ENCODE results near the gene CBX6. TPM values are rescaled to one million over a fixed set of nuclear protein-coding genes. Genes with fewer than 3 reads are reported as not detected.

The CBX6 gene
- total RNA-seq, 1 donor from 2014 or later, result 62.7 TPM

- no peak for DNase-seq (ENCODE audit: low read depth)
Observed at GRCh38 chr22:38819387-38819940, 52.6 kb downstream of the CBX6 start.

DNA sequence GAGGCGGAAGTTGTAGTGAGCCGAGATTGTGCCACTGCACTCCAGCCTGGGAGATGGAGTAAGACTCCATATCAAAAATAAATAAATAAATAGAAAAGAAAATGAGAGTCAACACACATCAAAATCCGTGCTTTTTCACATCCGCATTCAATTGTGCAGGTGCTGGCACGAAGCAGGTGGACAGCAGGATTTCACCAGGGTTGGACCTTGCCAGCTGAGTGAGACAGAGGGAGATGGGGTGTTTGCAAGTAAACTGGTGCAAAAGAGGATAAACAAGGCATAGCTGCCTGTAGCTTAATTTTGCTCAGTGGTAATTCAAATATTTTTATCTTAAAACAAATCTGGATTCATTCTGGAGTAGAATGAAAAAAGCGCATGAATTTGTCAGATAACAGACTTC, 54.8 kb downstream of the CBX6 start:
- no peak for DNase-seq (ENCODE audit: low read depth)

DNA sequence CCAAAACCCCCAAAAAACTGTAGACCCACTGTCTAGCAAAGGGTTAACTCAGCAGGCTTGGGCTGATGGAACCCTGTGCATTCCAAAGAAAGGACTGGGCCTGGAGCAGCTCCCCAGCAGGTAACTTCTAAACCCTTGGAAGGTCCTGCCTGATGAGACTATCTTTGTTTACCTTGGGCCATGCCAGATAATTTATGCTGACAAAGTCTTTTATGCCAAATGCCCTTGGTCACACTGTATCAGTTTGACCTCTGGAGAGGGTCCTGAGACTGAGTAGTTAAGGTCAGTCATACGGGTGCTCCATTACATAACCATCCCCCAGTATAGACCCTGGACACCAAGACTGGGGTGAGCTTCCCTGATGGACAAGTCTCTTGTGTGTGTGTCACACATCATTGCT, 56.2 kb downstream of the CBX6 start:
- DNase-seq (ENCODE audit: low read depth), result no peak

Other genes starting within 250 kb of the CBX6 start
- gene FAM227A, start 215.8 kb downstream of the CBX6 start, total RNA-seq, result 5.4 and 8.9 TPM in 2 replicates
- 20.0 and 25.0 TPM in 2 replicates for gene CBY1, start 215.6 kb downstream of the CBX6 start, total RNA-seq
- 34.1 and 109 TPM in 2 replicates for gene TOMM22, start 190.3 kb downstream of the CBX6 start, total RNA-seq
- gene JOSD1, start 171.3 kb downstream of the CBX6 start, total RNA-seq, result 60.1 and 91.9 TPM in 2 replicates
- gene GTPBP1, start 166.3 kb downstream of the CBX6 start, total RNA-seq, result 16.8 and 54.8 TPM in 2 replicates
- 101 and 117 TPM in 2 replicates for gene SUN2, start 116.2 kb downstream of the CBX6 start, total RNA-seq
- gene DNAL4, start 78.1 kb downstream of the CBX6 start, total RNA-seq, result 18.2 and 33.5 TPM in 2 replicates
- 0.87 and 24.7 TPM in 2 replicates for gene NPTXR, start 28.2 kb downstream of the CBX6 start, total RNA-seq
- gene APOBEC3A, start 85.4 kb upstream of the CBX6 start, total RNA-seq, result 2.1 TPM in 1 of 2 replicates, not detected in the other
- 0.15 and 4.0 TPM in 2 replicates for gene APOBEC3B, start 110.1 kb upstream of the CBX6 start, total RNA-seq
- 8.0 TPM in 2 replicates for gene APOBEC3C, start 142.0 kb upstream of the CBX6 start, total RNA-seq
- gene APOBEC3D, start 148.9 kb upstream of the CBX6 start, total RNA-seq, result 0.17 and 0.55 TPM in 2 replicates
- gene APOBEC3F, start 168.6 kb upstream of the CBX6 start, total RNA-seq, result 4.2 and 4.7 TPM in 2 replicates
- gene APOBEC3G, start 205.1 kb upstream of the CBX6 start, total RNA-seq, result 4.0 and 9.7 TPM in 2 replicates
- 0.65 and 0.87 TPM in 2 replicates for gene APOBEC3H, start 225.0 kb upstream of the CBX6 start, total RNA-seq

Data from renal cortical epithelial cell (primary cell).